ENCODE measurements around the gene SLC25A33.

The SLC25A33 gene

DNA sequence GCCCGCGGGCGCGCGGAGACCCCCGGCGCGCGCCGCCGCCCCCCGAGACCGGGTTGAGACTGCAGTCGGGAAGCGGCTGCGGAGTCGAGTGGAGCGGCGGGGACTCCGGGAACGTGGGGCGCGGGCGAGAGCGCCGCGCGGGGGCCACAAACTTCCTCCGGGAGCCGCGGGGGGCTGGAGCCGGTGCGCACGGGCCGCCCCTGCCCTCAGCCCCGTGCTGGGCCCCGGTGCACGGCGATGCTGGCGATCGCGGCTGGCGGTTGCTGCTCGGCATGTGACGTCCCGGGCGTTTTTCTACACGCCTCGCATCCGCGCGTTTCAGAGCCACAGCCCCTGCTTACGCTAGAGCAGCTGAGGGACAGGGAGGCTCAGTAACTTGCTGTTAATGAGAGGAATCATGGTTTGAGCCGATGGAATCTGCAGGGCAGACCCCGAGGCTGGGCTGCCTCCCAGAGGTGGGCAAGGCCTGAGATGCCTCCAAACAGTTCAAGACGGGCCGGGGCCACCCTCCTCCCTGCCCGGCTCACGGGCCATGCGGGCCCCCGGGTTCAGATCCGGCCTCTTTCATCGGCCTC is 50.0 kb downstream of the SLC25A33 start:
- peak; percentile 36 for DNase-seq

DNA sequence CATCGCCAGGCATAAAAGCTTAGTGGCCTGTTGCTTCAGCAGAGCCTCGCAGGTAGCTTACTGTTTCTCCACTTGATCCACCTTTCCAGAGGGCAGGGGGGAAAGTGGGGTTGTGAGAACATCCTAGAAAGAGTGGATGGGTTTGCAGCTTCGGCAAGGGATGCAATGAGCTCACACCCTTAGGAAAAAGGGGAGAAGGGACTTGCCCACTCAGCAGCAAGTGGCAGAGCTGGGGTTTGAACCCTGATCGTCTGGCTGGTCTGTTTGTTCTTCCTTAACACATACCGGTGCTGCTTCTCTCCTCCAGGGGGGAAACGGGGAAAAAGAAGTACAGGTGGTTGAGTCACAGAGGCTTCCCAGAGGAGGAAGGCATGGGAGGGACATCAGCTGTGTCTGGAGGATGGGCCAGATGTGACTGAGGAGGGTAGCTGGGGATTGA is 50.5 kb downstream of the SLC25A33 start:
- DNase-seq: no peak

DNA sequence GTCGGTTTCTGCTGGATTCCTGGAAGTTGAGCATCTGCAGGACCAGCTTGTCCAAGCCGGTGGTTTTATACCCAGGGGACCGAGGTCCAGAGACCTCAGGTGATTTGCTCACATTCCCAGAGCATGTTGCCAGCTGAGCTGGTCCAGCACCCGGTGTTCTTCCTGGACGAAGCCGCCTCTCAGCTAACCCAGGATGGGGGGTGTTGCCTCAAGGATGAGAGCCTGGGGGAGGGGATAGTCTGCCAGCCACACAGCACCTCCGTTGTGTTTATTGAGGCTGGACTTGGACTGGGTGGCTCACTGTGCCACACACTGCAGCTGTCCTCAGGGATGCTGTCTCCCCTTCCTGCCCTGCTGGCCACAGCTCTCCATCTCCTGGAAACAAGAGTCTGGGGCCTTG is 50.9 kb downstream of the SLC25A33 start:
- DNase-seq: no peak

DNA sequence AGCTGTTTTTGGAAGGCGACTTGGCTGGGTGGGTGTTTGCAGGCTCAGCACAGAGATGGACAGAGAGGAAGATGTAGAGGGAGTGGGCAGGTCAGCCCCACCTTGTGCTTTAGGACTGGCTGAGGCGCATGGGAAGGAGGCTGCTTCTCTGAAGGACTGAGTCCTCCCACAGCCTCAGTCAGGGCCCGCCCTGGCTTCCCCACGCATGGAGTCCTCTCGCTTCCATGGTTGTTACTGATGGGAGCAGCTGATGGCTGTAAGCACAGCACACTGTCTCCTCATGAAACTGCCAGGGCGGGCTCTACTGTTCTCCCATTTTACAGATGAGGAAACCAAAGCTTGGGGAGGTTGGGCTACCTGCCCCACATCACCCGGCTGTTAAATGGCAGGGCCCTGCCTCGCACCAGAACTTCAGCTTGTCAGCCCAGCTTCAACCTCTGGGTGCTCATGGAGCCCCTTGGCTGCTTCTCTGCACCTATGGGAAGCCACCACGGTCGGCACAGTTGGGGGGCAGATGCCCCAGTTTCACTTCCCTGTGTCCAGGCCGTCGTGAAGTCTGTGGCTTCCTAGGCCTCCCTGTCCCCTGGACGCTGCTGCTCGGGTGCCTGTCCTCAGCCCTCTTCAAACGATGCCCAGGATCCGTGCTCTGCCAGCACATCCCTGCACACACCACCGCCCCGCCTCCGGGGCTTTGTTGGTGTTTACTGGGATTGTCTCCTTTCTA is 51.8 kb downstream of the SLC25A33 start:
- DNase-seq: no peak

DNA sequence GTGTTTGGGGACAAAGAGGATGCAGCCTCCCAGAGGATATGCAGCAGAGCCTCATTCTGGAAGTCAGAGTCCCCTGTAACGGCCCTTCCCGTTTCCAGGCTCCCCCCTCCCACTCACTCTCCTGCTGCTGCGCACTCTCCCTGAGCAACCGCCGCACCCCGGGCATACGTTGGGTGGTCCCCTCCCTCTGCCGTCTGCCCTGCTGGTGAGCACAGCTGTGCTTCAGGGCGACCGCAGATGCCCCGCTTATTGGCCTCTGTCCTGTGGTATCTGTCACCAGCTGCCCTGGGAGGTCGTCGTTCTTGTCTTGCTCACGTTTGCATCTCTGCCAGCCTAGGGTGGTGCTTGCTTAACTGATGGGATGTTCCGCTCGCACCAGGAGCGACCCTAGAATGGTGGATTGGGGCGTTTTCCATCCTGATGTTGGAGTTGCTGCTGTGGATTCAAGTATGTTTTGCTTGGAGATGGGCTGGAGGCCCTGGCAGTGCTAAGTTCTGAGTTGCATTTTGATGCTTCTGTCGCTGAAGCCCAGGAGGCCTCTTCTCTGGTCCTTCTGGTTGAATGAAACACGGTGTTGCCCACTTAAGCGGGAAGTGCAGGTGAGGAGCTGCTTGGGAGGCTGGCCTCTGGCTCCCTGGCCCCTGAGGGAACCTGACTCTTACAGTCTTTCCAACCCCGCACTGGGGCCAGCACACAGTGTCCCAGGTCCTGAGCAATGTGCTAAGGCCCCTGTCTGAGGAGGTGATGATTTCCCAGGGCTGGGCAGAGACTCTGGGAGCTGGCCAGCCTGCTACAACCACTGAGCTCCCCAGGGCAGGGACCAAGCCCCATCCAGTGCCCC is 52.6 kb downstream of the SLC25A33 start:
- DNase-seq: no peak

DNA sequence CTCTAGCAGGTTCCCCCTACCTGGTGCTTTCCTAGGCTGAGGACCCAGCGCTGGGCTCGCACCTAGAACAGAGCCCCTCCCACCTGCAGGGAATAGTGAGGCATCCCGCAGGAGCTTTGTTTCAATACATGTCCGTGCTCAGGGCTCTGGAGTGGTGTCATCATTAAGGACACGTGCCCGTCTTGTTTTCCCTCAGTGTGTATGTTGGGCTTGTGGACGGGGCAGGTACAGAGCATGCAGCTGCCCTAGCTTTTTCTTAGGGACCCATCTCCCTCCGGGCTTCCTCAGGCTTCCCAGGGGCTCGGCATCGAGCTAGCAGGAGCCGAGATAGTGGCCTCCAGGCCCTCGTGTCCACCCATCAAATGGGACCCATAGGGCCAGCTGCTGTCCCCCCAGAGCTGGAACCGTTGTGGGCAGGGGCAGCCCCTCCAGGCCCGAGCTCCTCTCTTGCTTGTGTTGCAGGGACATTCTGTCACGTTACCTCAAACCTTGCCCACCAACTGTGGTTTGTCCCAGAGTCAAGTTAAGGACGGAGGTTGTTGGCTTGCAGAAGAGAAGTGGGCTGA is 53.3 kb downstream of the SLC25A33 start:
- DNase-seq: no peak

DNA sequence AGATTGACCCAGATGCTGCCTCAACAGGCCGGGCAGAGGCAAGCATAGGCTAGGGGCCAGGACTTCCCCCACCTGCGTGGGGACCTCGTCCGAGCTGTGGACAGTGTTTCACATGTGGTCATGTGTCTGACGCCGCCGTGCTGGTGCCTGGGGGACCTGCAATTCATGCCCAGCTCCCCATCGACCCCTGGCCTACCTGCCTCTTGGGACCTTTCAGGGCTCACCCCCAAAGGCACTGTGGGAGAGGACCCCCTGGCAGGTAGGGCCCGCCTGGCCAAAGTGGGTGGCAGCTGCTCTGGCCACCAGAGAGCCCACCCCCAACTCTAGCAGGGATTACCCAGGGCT is 53.9 kb downstream of the SLC25A33 start:
- DNase-seq: no peak

DNA sequence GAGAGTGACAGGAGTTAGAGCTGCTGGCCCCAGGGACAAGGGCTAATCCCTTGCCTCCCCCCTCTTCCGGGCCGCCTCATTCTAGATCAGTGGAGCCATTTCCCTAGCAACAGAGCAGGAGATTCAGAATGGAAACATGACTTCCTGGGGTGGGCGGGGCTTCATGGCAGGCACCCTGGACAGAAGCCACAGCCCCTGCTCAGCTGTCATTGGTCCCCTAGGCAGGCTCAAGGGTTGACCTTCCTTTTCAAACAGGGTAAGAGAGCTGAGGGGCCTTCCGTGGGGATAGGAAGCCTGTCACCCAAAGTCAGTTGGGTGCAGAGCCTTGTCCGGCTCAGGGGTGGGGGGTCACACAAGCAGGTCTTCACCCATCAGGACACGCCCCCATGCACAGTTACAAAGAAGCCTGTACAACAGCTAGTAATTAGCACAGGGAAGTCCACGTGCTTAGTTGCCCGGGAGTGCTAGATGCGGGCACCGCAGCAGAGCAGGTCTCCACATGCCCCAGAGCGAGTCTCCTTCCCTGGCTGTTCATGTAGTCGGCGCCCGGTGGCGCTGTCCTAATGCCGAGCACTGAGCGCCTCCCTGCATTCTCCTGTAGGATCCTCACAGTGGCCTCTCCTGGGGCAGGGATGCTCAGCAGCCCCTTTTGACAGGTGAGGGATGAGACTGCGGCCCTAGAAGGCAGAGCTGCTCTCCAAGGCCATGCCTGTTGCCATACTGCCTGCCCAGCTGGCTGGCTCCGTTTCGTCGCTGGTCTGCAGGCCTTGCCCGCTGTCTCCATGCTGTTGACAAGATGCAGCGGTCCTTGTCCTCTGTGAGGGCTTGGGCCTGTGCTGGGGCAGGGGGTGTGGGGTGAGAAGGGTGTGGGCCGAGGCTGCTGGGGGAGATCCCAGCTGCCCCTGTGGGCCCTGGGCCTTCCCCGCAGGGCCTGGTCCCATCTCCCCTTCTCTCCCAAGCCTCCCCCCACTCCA is 54.5 kb downstream of the SLC25A33 start:
- DNase-seq: peak; percentile 79

DNA sequence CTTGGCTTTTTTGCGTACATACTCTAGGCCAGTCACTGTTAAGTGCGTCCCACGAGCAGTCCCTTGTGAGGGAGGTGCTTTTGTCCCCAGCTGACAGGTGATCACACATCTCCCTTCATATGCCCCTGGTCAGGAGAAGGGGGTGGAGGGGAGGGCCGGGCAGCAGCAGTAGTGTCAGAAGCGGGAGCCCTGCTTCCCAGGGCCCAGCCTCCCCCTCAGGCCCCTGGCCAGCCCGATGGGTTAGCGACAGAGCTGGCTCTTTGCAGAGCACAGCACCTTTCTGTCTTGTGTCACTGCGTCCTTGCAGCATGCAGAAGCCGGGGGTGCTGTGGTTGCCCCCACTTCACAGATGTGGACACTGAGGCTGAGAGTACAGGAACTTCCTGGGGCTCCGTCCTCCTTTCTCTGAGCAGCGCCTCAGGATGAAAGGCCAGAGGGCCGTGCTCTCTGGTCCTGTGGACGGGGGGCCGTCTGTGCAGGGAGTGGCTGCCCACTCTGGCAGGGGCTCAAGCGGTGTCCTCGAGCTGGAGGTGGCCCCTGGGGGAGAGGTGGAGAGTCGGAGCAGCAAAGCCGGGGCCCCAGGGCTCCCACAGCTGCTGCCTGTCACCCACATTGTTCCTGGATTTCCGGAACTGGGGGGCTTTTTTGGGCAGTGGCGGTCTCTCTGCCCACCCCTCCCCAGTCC is 55.3 kb downstream of the SLC25A33 start:
- no peak for DNase-seq

DNA sequence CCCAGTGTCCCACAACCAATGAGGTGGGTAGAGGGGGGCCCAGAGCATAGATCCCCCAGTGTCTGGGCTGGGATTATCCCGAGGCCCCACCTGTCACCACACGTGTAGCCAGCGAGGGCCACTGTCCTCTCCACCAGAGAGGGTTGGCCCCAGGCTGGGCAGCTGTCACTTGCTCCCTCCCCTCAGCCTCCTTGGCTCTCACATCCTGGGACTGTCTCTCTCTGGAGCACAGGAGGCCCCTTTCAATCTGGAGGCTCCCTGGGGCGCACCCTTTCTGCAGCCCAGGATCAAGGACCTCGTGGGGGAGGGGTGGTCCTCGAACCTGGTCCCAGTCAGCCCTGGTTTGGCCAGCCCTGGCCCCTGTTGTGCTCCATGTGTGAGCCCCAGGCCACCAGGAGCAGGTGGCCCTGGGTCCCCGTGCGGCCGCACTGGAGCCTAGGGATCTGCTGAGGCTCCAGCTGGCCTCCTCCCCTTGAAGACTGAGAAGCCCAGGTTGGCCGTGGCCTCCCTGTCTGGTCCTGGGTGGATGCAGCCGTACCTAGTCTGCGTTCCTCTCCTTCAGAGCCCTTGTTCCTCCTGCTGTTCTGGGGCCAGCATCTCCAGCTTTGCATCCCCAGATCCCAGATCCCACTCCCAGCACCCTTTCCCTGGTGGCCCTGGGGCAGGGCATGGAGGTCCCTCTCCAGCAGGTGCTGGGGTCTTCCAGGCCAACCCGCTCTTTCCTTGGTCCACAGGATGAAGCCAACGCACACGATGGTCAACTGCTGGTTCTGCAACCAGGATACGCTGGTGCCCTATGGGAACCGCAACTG is 56.1 kb downstream of the SLC25A33 start:
- DNase-seq: no peak

DNA sequence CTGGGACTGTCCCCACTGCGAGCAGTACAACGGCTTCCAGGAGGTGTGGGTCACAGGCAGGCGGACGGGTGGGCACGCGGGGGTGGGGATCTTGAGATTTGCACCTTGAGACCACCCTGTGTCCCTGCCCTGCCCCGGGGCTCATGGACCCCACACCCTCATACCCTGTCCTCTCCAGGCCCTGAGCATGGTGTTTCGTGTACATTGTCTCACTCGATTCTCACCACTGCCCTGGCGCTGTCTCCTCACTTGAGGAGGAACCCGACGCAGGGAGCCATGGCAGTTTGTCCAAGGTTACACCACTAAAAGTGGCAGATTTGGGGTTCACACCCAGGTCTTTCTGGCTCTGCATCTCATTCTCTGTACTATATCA is 56.7 kb downstream of the SLC25A33 start:
- DNase-seq: no peak

DNA sequence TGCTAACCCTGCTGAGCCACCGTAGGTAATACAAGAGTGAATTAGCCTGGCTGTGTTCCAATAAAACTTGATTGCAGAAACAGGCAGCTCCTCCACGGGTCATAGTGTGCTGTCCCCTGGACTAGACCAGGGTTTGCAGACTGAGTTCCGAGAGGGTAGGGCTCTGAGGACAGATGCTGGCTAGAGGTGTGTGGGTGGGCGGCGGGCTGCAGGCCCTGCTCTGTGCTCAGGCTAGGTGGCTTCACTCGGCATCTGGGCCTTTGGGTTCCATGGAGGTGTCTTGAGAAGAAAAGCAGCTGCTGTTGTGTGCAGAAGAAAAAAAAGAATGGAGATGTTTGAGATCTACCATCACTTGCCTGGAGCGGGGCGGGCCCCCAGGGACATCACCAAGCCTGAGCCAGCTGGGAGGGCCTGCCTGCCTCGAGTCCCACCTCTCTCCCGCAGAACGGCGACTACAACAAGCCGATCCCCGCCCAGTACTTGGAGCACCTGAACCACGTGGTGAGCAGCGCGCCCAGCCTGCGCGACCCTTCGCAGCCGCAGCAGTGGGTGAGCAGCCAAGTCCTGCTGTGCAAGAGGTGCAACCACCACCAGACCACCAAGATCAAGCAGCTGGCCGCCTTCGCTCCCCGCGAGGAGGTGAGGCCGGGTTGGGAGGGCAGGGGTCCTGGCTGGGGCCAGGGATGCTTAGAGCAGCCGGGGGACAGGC is 57.3 kb downstream of the SLC25A33 start:
- no peak for DNase-seq

DNA sequence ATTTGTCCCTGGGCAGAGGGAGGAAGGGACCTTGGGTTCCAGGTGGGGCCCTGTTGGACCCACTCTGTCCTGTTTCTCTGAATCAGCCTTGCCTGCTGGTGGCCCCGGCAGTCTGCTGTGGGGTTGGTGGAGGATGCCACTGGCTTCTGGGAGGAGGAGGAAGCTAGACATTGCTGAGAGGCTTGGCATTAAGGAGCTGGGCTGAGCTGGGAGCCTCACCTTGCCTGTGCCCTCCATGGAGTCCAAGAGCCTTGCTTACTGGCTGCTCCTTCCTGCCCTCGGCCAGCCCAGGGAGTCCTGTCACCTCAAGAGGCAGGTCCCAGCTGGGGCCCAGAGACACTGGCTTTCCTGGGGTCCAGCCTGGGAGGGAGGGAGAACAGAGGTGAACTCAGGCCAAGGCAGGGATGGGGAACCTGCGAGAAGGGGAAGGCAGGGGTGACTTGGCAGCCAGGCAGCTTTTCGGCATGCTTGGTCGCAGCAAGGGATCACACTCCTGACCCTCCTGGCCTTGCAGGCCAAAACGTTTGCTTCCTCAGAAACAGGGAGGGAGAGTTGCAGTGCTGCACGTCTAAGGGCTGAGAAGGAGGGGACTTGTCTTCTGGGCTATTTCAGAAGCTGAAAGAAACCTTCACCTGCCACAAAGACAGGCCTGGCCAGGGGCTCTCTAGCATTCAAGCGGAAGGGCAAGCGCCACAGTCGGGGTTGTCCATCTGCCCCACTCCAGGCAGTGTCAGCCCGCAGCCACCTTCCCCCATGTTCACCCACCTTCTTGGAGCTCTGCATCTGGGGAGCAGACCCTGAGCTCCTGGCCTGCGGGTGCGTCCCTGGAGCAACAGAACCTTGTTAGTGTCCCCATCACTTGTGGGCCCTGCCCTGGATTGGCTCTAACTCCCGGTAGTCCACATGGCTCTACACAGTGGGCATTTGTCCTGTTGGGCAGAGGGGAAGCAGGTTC is 58.4 kb downstream of the SLC25A33 start:
- no peak for DNase-seq

DNA sequence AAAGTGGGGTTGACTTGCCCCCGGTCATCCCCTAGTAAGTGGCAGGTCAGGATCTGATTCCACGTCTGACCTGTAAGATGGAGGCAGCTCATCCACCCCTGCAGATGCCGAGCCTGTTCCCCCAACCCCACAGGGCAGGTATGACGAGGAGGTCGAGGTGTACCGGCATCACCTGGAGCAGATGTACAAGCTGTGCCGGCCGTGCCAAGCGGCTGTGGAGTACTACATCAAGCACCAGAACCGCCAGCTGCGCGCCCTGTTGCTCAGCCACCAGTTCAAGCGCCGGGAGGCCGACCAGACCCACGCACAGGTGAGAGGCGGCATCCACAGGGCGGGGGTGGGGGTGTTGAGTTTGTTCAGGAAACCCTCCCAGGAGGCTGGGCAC is 59.0 kb downstream of the SLC25A33 start:
- no peak for DNase-seq

DNA sequence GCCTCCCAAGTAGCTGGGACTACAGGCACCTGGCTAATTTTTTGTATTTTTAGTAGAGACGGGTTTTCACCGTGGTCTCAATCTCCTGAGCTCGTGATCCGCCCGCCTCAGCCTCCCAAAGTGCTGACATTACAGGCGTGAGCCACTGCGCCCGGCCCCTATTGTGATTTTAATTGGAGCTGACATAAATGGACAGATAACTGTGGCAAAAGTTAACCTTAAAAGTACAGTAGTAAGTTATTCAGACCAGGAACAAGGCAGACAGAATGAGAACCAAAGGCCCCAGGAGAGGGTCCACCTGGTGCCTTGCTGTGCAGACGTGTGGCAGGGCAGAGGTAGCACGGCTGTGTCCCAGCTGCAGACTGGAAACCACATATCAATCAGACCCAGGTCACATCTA is 60.5 kb downstream of the SLC25A33 start:
- no peak for DNase-seq

DNA sequence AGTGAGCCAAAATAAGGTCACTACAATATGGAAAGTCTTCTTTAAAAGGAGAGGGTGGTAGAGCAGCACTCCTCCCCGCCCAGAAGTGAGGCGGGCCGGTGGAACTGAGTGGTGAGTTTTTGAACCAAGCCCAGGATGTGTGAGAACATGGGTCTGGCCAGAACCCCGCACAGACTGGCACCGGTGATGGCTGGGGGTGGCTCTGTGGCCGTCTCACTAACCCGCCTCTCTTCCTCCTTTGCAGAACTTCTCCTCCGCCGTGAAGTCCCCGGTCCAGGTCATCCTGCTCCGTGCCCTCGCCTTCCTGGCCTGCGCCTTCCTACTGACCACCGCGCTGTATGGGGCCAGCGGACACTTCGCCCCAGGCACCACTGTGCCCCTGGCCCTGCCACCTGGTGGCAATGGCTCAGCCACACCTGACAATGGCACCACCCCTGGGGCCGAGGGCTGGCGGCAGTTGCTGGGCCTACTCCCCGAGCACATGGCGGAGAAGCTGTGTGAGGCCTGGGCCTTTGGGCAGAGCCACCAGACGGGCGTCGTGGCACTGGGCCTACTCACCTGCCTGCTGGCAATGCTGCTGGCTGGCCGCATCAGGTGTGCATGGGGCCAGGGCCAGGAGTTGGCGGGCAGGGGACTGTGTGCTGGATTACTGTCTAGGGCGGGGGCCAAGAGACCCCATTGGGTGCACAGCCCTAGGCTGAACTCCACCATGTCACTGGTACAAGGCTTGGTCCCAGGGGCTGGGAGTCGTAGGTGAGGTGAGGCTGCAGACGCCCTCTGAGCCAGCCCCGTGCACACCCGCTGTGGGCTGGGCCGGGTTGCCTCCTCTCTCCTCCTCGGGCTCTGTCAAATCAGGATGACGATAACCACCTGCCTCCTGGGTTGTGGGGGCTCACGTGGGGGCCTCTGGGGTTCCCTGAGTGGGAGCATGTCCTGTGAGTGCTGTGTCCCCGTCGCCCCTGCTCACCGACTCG is 61.9 kb downstream of the SLC25A33 start:
- DNase-seq: no peak

DNA sequence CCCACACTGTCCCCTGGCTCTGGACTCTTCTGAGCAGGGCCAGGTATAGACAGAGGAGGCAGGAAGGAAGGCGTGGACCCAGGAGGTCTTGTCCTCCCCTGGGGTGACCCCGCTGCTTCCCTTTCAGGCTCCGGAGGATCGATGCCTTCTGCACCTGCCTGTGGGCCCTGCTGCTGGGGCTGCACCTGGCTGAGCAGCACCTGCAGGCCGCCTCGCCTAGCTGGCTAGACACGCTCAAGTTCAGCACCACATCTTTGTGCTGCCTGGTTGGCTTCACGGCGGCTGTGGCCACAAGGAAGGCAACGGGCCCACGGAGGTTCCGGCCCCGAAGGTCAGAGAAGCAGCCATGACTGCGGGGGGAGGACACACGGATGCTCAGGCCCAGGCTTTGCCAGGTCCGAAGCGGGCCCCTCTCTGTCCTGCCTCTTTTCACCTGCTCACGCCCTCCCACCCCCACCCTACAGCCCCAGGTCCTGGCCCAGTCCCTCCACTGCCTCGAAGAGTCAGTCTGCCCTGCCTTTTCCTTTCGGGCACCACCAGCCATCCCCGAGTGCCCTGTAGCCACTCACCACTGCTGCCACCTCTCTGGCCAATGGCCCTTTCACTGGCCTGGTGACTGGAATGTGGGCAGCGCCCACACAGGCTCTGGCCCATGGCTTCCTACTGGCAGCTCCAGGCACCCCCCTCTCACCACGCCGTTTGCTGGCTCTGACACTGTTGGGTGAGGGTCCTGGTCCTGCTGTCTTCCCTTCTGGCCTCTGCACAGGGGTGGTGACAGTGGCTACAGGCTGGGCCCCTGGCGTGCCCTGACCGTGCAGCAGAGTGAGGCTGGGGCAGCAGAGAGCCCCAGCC is 62.9 kb downstream of the SLC25A33 start:
- no peak for DNase-seq
